GM23338 (cell line): ENCODE results near the gene NLN. TPM values are rescaled to one million over a fixed set of nuclear protein-coding genes. Genes with fewer than 3 reads are reported as not detected.
"Not testable (repeated sequence)": the region's sequence is repeated elsewhere in the genome, so short reads cannot be mapped to it uniquely, and the experiment has no call there.

Experiments used
- ATAC-seq: fragments of 200-7000 bp; cut with Tn5 transposase; 3 replicates; pipeline ENCODE4 v1.9.1; 2020
- DNase-seq: peaks from one replicate; pipeline ENCODE4 v3.0.0-alpha.2; 2015; ENCODE audit warnings: low spot score
- H2AFZ ChIP-seq: fragments of 200-600 bp; sonication (generic); 2 replicates; pipeline ENCODE4 v1.8.0; 2016; ENCODE audit warnings: antibody characterized with exemption, mild to moderate bottlenecking, moderate library complexity
- H3F3A ChIP-seq: fragments of 200-600 bp; sonication (generic); replicated peaks from 2 replicates; pipeline ENCODE4 v1.8.0; 2017; ENCODE audit warnings: antibody characterized with exemption, mixed run types, low read depth
- H3K27ac ChIP-seq: fragments of 200-600 bp; sonication (generic); 2 replicates; pipeline ENCODE4 v1.6.1; 2016; ENCODE audit warnings: low read depth
- H3K27me3 ChIP-seq: fragments of 200-600 bp; sonication (generic); 2 replicates; pipeline ENCODE4 v1.8.0; 2016; ENCODE audit warnings: mild to moderate bottlenecking, mixed run types, moderate library complexity; ENCODE audit not compliant: insufficient read depth
- H3K36me3 ChIP-seq: fragments of 200-600 bp; sonication (generic); 2 replicates; pipeline ENCODE4 v1.8.0; 2016; ENCODE audit warnings: mild to moderate bottlenecking; ENCODE audit not compliant: insufficient read depth
- H3K4me1 ChIP-seq: fragments of 200-600 bp; sonication (generic); 2 replicates; pipeline ENCODE4 v1.8.0; 2016; ENCODE audit warnings: mild to moderate bottlenecking, moderate library complexity; ENCODE audit not compliant: insufficient read depth
- H3K4me2 ChIP-seq: fragments of 200-600 bp; sonication (generic); 2 replicates; pipeline ENCODE4 v1.7.1; 2017; ENCODE audit warnings: mixed run types
- H3K4me3 ChIP-seq: fragments of 200-600 bp; sonication (generic); 2 replicates; pipeline ENCODE4 v1.6.1; 2016; ENCODE audit warnings: mixed run types
- H3K79me2 ChIP-seq: fragments of 200-600 bp; sonication (generic); replicated peaks from 2 replicates; pipeline ENCODE4 v1.8.0; 2017; ENCODE audit warnings: mild to moderate bottlenecking; ENCODE audit not compliant: insufficient read depth
- H3K9me2 ChIP-seq: fragments of 200-600 bp; sonication (generic); 2 replicates; pipeline ENCODE4 v1.8.0; 2017; ENCODE audit not compliant: insufficient read depth
- H4K20me1 ChIP-seq: fragments of 200-600 bp; sonication (generic); replicated peaks from 2 replicates; pipeline ENCODE4 v1.8.0; 2017; ENCODE audit warnings: mild to moderate bottlenecking; ENCODE audit not compliant: insufficient read depth
- H3K27ac Mint-ChIP-seq: 2 replicates; pipeline ENCODE4 v1.8.0; 2020; ENCODE audit warnings: inconsistent platforms, mild to moderate bottlenecking, moderate library complexity, mixed read lengths
- H3K27me3 Mint-ChIP-seq: 3 replicates; pipeline ENCODE4 v1.8.0; 2022; ENCODE audit warnings: low read depth, mild to moderate bottlenecking, moderate library complexity, mixed read lengths, inconsistent platforms; ENCODE audit not compliant: insufficient read depth, poor library complexity
- H3K36me3 Mint-ChIP-seq: 3 replicates; pipeline ENCODE4 v1.8.0; 2021; ENCODE audit warnings: low read depth, mild to moderate bottlenecking, inconsistent platforms, moderate library complexity, mixed read lengths
- H3K4me1 Mint-ChIP-seq: 3 replicates; pipeline ENCODE4 v1.8.0; 2020; ENCODE audit warnings: mild to moderate bottlenecking, inconsistent platforms, mixed read lengths
- H3K4me3 Mint-ChIP-seq: 3 replicates; pipeline ENCODE4 v1.8.0; 2021; ENCODE audit warnings: moderate library complexity, mild to moderate bottlenecking, inconsistent platforms, mixed read lengths
- H3K9me3 Mint-ChIP-seq: 3 replicates; pipeline ENCODE4 v1.8.0; 2020; ENCODE audit warnings: moderate library complexity, mild to moderate bottlenecking, inconsistent platforms, mixed read lengths
- CREB1 ChIP-seq: fragments of 250-450 bp; sonication (Bioruptor Pico); IDR thresholded peaks from 2 replicates; pipeline ENCODE4 v1.5.0; 2020; ENCODE audit warnings: low read depth, mild to moderate bottlenecking, moderate library complexity
- EZH2 ChIP-seq: fragments of 200-600 bp; sonication (generic); IDR thresholded peaks from one replicate; pipeline ENCODE4 v1.8.0; 2017; ENCODE audit warnings: antibody characterized with exemption, mild to moderate bottlenecking, low read depth; ENCODE audit not compliant: unreplicated experiment
- EZH2phosphoT487 ChIP-seq: fragments of 200-600 bp; sonication (generic); IDR thresholded peaks from one replicate; pipeline ENCODE4 v1.8.1; 2018; ENCODE audit warnings: antibody characterized with exemption; ENCODE audit not compliant: unreplicated experiment
- JUNB ChIP-seq: IDR thresholded peaks from one replicate; pipeline ENCODE4 v1.6.1; 2016; ENCODE audit warnings: antibody characterized with exemption; ENCODE audit not compliant: unreplicated experiment
- POLR2AphosphoS5 ChIP-seq: IDR thresholded peaks from 2 replicates; pipeline ENCODE4 v1.6.1; 2016; ENCODE audit warnings: antibody characterized with exemption, low read depth
- STAT1 ChIP-seq: IDR thresholded peaks from one replicate; pipeline ENCODE4 v1.6.1; 2016; ENCODE audit warnings: antibody characterized with exemption; ENCODE audit not compliant: unreplicated experiment
- polyA plus RNA-seq: library from polyadenylated mRNA; unstranded; fragments of >200 nt; fragmentation: Nextera tagmentation; extraction: Ambion mirVana; gene quantifications from 2 replicates; pipeline ENCODE4 v1.2.1, GENCODE V29; 2016
- total RNA-seq: library from RNA; depleted of rRNA; stranded (reverse); fragments of >200 nt; shearing (Covaris generic); gene quantifications from 2 replicates; pipeline ENCODE4 v1.2.3, GENCODE V29; 2014
- TF ChIP-seq, protein P1 (sequence below), 2 experiments: fragments of 200-600 bp in 1 of 2; sonication (generic) in 1 of 2; conservative IDR thresholded peaks; 2 replicates each; pipeline versions ENCODE4 v1.5.1 to v1.6.1; 2016 to 2017; ENCODE audit warnings: antibody characterized with exemption in 2 of 2, low read depth in 2 of 2, mild to moderate bottlenecking in 2 of 2, moderate library complexity in 1 of 2
- TF ChIP-seq, protein P2 (sequence below): fragments of 250-450 bp; sonication (Bioruptor Pico); IDR thresholded peaks from 2 replicates; pipeline ENCODE4 v1.5.0; 2020; ENCODE audit warnings: mild to moderate bottlenecking, moderate library complexity
- TF ChIP-seq, protein P3 (sequence below): IDR thresholded peaks from 2 replicates; pipeline ENCODE4 v1.6.1; 2016; ENCODE audit warnings: antibody characterized with exemption

The NLN gene
- total and polyA plus RNA-seq, 2 experiments from 2014 or later: 56.4 to 168 TPM

DNA sequence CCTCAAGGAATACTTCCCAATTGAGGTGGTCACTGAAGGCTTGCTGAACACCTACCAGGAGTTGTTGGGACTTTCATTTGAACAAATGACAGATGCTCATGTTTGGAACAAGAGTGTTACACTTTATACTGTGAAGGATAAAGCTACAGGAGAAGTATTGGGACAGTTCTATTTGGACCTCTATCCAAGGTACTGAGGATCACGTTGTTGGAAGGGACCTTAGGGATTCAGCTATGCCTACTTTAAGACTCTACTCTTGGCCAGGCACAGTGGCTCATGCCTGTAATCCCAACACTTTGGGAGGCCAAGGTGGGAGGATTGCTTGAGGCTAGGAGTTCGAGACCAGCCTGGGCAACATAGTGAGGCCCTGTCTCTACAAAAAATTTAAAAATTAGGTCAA is 66.3 kb downstream of the NLN start:
- H3K4me3 Mint-ChIP-seq, H3K79me2 ChIP-seq, H3F3A ChIP-seq, H3K27ac Mint-ChIP-seq, H3K4me2 ChIP-seq, H3K9me2 ChIP-seq, H3K4me1 Mint-ChIP-seq, DNase-seq, ATAC-seq, H3K27me3 Mint-ChIP-seq, H2AFZ ChIP-seq, H3K27me3 ChIP-seq, H3K4me1 ChIP-seq, H3K27ac ChIP-seq, H3K4me3 ChIP-seq, H3K9me3 Mint-ChIP-seq, H4K20me1 ChIP-seq: not testable (repeated sequence)
- H3K36me3 Mint-ChIP-seq: peaks cover 38% of the 10 kb centered on the region
- peaks cover 43% of the 10 kb centered on the region; the same call in 1 of the 2 replicates for H3K36me3 ChIP-seq

DNA sequence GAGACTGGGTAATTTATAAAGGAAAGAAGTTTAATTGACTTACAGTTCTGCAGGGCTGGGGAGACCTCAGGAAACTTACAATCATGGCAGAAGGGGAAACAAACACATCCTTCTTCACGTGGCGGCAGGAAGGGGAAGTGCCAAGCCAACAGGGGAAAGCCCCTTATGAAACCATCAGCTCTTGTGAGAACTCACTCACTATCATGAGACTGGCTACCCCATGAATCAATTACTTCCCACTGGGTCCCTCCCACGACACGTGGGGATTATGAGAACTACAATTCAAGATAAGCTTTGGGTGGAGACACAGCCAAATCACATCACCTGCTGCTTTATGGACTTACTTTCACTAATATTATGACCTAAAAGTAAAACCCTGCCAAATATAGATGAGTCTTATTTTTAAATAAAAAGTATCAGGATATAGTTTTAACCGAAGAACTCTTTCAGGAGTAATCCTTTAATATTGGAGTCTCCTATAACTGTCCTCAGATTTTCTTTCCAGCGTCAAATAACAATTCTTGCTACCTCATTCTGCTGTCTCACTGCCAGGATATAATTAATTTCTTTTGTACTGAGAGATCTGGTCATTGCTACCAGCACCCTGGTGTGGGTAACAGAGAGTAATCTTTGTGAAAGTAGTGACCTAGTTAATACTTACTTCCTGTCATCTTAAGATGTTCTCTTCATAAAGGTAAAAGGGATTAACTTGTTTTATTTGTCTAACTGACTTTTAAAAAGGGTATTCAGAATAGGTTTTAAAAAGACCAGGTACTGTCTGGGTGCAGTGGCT is 68.6 kb downstream of the NLN start:
- H3K9me2 ChIP-seq: no peaks in the 10 kb centered on the region
- no peak overlapping the region for H2AFZ ChIP-seq
- no peak overlapping the region for H3K4me3 ChIP-seq
- H3K4me2 ChIP-seq: no peak overlapping the region
- H3K27ac Mint-ChIP-seq: no peak overlapping the region
- H3K27me3 Mint-ChIP-seq: no peaks in the 10 kb centered on the region
- H3K27me3 ChIP-seq: no peaks in the 10 kb centered on the region
- DNase-seq (no peak), ATAC-seq (no peak)
- H3K4me1 Mint-ChIP-seq: no peaks in the 10 kb centered on the region
- no peaks in the 10 kb centered on the region for H3K79me2 ChIP-seq
- H3K4me3 Mint-ChIP-seq: no peak overlapping the region
- no peaks in the 10 kb centered on the region for H3F3A ChIP-seq
- peaks cover 41% of the 10 kb centered on the region; the same call in 1 of the 2 replicates for H3K36me3 ChIP-seq
- peaks cover 3% of the 10 kb centered on the region for H4K20me1 ChIP-seq
- no peaks in the 10 kb centered on the region for H3K4me1 ChIP-seq
- no peaks in the 10 kb centered on the region; the same call in 2 of the 3 replicates for H3K9me3 Mint-ChIP-seq
- H3K36me3 Mint-ChIP-seq: peaks cover 51% of the 10 kb centered on the region
- no peak overlapping the region for H3K27ac ChIP-seq
- TF ChIP-seq, protein P1, sequence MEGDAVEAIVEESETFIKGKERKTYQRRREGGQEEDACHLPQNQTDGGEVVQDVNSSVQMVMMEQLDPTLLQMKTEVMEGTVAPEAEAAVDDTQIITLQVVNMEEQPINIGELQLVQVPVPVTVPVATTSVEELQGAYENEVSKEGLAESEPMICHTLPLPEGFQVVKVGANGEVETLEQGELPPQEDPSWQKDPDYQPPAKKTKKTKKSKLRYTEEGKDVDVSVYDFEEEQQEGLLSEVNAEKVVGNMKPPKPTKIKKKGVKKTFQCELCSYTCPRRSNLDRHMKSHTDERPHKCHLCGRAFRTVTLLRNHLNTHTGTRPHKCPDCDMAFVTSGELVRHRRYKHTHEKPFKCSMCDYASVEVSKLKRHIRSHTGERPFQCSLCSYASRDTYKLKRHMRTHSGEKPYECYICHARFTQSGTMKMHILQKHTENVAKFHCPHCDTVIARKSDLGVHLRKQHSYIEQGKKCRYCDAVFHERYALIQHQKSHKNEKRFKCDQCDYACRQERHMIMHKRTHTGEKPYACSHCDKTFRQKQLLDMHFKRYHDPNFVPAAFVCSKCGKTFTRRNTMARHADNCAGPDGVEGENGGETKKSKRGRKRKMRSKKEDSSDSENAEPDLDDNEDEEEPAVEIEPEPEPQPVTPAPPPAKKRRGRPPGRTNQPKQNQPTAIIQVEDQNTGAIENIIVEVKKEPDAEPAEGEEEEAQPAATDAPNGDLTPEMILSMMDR (conservative IDR thresholded peaks at IDR 0.05; ENCODE audit: low read depth in 2 of 2): no peak
- TF ChIP-seq EZH2 (no peak), STAT1 (no peak), EZH2phosphoT487 (no peak), POLR2AphosphoS5 (no peak), JUNB (no peak), CREB1 (no peak)
- TF ChIP-seq, protein P2, sequence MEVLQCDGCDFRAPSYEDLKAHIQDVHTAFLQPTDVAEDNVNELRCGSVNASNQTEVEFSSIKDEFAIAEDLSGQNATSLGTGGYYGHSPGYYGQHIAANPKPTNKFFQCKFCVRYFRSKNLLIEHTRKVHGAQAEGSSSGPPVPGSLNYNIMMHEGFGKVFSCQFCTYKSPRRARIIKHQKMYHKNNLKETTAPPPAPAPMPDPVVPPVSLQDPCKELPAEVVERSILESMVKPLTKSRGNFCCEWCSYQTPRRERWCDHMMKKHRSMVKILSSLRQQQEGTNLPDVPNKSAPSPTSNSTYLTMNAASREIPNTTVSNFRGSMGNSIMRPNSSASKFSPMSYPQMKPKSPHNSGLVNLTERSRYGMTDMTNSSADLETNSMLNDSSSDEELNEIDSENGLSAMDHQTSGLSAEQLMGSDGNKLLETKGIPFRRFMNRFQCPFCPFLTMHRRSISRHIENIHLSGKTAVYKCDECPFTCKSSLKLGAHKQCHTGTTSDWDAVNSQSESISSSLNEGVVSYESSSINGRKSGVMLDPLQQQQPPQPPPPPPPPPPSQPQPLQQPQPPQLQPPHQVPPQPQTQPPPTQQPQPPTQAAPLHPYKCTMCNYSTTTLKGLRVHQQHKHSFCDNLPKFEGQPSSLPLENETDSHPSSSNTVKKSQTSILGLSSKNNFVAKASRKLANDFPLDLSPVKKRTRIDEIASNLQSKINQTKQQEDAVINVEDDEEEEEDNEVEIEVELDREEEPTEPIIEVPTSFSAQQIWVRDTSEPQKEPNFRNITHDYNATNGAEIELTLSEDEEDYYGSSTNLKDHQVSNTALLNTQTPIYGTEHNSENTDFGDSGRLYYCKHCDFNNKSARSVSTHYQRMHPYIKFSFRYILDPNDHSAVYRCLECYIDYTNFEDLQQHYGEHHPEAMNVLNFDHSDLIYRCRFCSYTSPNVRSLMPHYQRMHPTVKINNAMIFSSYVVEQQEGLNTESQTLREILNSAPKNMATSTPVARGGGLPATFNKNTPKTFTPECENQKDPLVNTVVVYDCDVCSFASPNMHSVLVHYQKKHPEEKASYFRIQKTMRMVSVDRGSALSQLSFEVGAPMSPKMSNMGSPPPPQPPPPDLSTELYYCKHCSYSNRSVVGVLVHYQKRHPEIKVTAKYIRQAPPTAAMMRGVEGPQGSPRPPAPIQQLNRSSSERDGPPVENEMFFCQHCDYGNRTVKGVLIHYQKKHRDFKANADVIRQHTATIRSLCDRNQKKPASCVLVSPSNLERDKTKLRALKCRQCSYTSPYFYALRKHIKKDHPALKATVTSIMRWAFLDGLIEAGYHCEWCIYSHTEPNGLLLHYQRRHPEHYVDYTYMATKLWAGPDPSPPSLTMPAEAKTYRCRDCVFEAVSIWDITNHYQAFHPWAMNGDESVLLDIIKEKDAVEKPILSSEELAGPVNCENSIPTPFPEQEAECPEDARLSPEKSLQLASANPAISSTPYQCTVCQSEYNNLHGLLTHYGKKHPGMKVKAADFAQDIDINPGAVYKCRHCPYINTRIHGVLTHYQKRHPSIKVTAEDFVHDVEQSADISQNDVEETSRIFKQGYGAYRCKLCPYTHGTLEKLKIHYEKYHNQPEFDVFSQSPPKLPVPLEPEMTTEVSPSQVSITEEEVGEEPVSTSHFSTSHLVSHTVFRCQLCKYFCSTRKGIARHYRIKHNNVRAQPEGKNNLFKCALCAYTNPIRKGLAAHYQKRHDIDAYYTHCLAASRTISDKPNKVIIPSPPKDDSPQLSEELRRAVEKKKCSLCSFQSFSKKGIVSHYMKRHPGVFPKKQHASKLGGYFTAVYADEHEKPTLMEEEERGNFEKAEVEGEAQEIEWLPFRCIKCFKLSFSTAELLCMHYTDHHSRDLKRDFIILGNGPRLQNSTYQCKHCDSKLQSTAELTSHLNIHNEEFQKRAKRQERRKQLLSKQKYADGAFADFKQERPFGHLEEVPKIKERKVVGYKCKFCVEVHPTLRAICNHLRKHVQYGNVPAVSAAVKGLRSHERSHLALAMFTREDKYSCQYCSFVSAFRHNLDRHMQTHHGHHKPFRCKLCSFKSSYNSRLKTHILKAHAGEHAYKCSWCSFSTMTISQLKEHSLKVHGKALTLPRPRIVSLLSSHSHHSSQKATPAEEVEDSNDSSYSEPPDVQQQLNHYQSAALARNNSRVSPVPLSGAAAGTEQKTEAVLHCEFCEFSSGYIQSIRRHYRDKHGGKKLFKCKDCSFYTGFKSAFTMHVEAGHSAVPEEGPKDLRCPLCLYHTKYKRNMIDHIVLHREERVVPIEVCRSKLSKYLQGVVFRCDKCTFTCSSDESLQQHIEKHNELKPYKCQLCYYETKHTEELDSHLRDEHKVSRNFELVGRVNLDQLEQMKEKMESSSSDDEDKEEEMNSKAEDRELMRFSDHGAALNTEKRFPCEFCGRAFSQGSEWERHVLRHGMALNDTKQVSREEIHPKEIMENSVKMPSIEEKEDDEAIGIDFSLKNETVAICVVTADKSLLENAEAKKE (CRISPR knock-in tag): no peak
- TF ChIP-seq, protein P3, sequence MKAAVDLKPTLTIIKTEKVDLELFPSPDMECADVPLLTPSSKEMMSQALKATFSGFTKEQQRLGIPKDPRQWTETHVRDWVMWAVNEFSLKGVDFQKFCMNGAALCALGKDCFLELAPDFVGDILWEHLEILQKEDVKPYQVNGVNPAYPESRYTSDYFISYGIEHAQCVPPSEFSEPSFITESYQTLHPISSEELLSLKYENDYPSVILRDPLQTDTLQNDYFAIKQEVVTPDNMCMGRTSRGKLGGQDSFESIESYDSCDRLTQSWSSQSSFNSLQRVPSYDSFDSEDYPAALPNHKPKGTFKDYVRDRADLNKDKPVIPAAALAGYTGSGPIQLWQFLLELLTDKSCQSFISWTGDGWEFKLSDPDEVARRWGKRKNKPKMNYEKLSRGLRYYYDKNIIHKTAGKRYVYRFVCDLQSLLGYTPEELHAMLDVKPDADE: no peak
